HG02870 (cell line): ENCODE measurements around the gene LRRC74A.

Experiments used
- ATAC-seq: cut with Tn5 transposase; IDR thresholded peaks from one replicate; pipeline ENCODE4 v1.9.1; 2021; ENCODE audit warnings: mild to moderate bottlenecking, moderate library complexity; ENCODE audit not compliant: unreplicated experiment

LRRC74A gene

GRCh38 chr14:76808990-76809389 lies 17.2 kb upstream of the LRRC74A start:
- no peak for ATAC-seq

- no peak for ATAC-seq
Observed at GRCh38 chr14:76810525-76810924, 15.7 kb upstream of the LRRC74A start.

GRCh38 chr14:76810953-76811400 lies 15.2 kb upstream of the LRRC74A start:
- no peak for ATAC-seq

- no peak for ATAC-seq
Observed at GRCh38 chr14:76811561-76811960, 14.6 kb upstream of the LRRC74A start.

- ATAC-seq = no peak
Observed at GRCh38 chr14:76812093-76812421, 14.2 kb upstream of the LRRC74A start.

GRCh38 chr14:76812422-76813383 lies 13.5 kb upstream of the LRRC74A start, which contains the start of gene ANGEL1:
Gene ANGEL1 (minus strand): TSS chr14:76812882. CDS start chr14:76812827, 55 bp downstream.
- ATAC-seq = peak; percentile 82

- ATAC-seq = no peak
Observed at GRCh38 chr14:76814726-76815645, 11.2 kb upstream of the LRRC74A start.

GRCh38 chr14:76820700-76821099 lies 5.5 kb upstream of the LRRC74A start:
- no peak for ATAC-seq

GRCh38 chr14:76827696-76828296 lies 1.6 kb downstream of the LRRC74A start:
- no peak for ATAC-seq

- ATAC-seq = no peak
Observed at GRCh38 chr14:76828339-76829012, 2.3 kb downstream of the LRRC74A start.

GRCh38 chr14:76829013-76829365 lies 2.8 kb downstream of the LRRC74A start:
- ATAC-seq = no peak

GRCh38 chr14:76829650-76830421 lies 3.6 kb downstream of the LRRC74A start:
- ATAC-seq = no peak

- no peak for ATAC-seq
Observed at GRCh38 chr14:76830556-76830955, 4.3 kb downstream of the LRRC74A start.

- ATAC-seq = no peak
Observed at GRCh38 chr14:76832503-76832988, 6.3 kb downstream of the LRRC74A start.

- no peak for ATAC-seq
Observed at GRCh38 chr14:76833011-76833410, 6.8 kb downstream of the LRRC74A start.

- ATAC-seq = no peak
Observed at GRCh38 chr14:76834241-76834661, 8.0 kb downstream of the LRRC74A start.

GRCh38 chr14:76836029-76836630 lies 9.9 kb downstream of the LRRC74A start:
- ATAC-seq = no peak

- ATAC-seq = no peak
Observed at GRCh38 chr14:76837524-76837923, 11.3 kb downstream of the LRRC74A start.

GRCh38 chr14:76842414-76842813 lies 16.2 kb downstream of the LRRC74A start:
- no peak for ATAC-seq
